CD1c-positive myeloid dendritic cell (primary cell): ENCODE measurements around the gene PDE7B.
"Not testable (repeated sequence)": the region's sequence is repeated elsewhere in the genome, so short reads cannot be mapped to it uniquely, and the experiment has no call there.

Experiments
- DNase-seq: peaks from one replicate; pipeline ENCODE4 v3.0.0-alpha.2; 2016; ENCODE audit errors: extremely low spot score

Gene PDE7B

DNA sequence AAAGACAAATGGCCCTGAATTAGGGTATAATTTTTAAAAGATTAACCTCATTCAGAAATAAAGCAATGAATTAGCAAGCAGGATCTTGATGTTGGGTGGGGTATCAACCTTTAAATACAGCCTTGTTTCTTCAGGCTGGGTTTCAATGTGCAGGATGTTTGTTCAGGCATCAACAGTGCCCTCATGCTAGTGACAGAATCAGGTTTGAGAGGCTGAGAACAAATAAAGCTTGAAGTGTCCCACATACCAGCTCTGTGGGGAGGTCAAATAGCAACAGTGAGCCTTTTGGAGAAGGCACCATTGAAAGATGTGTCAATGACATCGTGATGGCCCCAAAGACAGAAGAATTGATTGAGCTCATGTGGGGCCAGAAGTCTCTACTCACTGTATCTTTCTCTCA, 330.4 kb downstream of the PDE7B start:
- no peak for DNase-seq

DNA sequence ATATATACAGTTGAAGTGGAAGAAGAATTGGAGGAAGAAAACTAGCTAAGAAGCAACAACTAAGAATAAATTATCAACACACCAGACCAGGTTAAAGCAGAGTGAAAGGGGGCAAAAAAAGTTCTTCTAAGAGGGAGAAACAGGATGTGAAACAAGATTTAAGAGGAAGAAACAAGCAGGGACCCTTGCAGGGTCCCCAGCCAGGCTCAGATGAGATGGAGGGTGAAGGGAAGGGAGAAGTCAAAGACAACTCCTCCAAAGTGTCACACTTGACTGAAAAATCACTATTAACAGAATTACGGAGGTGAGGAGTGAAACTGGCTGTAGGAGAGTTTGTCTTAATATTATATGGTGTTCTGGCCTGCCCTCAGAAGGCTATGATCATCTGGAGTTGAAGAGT, 333.2 kb downstream of the PDE7B start:
- no peak for DNase-seq

DNA sequence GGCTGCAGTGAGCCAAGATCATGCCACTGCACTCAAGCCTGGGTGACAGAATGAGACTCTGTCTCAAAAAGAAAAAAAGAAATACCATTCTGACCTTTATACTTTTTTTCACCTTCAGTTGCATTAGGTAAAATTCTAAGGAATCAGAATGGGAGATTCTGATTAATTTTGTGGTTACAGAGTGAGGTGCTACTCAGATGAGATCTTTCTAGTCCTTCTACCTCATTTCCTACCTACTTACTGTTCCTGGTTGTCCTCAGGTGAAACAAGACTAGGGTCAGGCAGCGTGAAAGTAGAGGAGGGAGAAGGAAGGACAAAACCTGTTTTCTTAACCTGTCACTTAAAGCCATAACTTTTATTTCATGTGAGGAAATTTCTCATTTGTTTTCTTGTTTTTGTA, 334.9 kb downstream of the PDE7B start:
- no peak for DNase-seq

DNA sequence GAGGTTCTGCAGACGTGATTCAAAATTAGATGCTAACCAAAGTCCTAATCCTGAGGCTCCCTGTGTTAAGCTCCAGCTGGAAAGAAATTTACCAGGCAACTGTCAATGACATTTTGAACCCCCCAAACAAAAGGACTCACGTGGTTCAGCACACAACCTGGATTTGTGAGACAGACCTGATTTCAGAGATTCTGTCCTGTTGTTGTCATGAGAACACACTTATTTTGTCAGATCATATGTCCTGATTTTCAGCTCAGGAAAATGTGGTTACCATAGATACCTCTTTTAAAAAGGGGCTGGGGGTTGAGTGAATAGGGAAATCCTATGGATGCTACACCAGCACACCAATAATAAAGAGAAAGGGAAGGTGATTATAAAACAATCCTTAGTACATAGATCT, 337.0 kb downstream of the PDE7B start:
- DNase-seq, result no peak

DNA sequence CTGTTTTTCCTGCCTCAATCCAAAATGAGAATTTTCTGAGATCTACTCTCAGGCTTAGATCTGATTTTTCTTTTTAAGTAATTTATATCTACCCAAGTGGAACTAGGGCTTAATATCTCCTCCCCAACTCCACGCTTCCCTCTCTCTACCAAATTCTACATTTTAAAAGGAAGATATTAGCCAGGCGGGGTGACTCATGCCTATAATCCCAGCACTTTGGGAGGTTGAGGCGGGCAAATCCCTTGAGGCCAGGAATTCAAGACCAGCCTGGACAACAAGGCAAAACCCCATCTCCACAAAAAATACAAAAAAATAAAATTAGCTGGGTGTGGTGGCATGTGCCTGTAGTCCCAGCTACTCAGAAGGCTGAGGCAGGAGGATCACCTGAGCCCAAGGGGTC, 337.6 kb downstream of the PDE7B start:
- no peak for DNase-seq

DNA sequence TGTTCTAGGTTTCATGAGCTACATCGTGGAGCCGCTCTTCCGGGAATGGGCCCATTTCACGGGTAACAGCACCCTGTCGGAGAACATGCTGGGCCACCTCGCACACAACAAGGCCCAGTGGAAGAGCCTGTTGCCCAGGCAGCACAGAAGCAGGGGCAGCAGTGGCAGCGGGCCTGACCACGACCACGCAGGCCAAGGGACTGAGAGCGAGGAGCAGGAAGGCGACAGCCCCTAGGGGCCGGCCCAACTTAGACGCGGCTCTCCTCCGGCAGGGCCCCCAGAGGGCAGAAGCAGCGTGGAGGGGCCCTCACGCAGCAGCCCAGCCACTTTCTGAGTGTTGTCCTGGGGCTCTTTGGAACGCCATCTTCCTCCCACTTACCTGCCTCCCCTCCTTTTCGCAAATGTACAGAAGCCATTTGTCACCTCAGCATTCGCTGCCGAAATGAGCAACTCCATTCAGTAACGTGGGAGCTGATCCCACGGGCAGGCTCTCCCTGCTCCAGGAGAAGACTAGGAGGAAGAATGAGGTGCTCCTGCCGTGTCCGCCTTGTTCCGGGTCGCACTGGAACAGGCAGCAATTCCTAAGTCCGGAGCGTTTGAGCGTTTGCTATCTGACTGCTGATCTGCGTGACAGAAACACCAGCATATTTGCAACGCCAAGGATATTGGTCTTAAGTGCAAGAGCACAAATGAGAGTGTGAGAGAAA, 340.3 kb downstream of the PDE7B start:
- DNase-seq, result no peak

- no peak for DNase-seq
Measured at GRCh38 chr6:136192902-136193301, 341.4 kb downstream of the PDE7B start.

GRCh38 chr6:136201732-136202131, 350.2 kb downstream of the PDE7B start:
- DNase-seq, result no peak

- DNase-seq, result no peak
Measured at GRCh38 chr6:136208783-136209182, 357.3 kb downstream of the PDE7B start.

DNA sequence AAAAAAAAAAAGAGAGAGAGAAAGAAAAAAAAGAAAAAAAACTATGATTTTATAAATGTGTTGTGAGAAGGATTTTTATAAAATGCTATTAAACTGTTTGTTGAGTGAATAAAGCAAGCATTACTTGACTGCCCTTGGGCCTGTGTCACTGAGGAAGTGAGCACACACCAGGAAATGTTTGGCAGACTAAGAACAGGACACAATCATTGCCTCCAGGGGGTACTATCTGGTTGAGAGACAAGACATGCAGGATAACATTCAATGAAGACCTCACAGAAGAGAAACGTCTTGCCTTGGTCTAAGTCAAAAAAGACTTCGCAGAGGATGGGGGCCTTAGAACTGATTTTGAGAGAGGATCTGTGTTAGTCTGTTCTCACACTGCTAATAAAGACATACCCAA, 358.0 kb downstream of the PDE7B start:
- DNase-seq, result no peak

GRCh38 chr6:136210398-136211165, 359.1 kb downstream of the PDE7B start:
- no peak for DNase-seq

DNA sequence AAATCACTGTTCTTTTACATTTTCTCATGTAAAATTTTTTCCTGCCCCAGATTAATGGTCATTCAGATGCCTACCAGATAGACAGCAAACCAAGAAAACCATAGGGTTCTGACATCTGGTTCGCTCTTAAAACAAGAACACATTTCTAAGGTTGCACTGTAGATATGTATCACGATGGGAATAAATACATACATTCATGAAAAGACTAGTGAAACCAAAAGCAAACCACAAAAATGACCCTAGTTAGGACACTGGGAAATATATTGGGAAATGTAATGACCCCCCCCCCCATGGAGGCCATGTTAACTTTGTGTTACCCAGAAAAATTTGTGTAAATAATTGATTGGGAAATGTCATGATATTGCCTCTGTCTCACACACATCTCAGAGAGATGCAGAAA, 361.1 kb downstream of the PDE7B start:
- DNase-seq, result no peak

GRCh38 chr6:136213012-136213539, 361.6 kb downstream of the PDE7B start:
- DNase-seq, result no peak

- DNase-seq, result no peak
Measured at GRCh38 chr6:136213853-136214252, 362.4 kb downstream of the PDE7B start.

- DNase-seq, result no peak
Measured at GRCh38 chr6:136216503-136217401, 365.3 kb downstream of the PDE7B start.

DNA sequence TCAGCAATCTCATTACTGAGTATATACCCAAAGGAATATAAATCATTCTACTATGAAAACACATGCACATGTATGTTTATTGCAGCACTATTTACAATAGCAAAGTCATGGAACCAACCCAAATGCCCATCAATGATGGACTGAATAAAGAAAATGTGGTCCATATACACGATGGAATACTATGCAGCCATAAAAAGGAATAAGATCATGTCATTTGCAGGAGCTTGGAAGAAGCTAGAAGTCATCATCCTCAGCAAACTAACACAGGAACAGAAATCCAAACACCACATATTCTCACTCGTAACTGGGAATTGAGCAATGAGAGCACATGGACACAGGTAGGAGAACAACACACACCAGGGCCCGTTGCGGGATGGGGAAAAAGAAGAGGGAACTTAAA, 373.5 kb downstream of the PDE7B start:
- DNase-seq, result not testable (repeated sequence)

GRCh38 chr6:136225496-136225895, 374.0 kb downstream of the PDE7B start:
- DNase-seq, result peak; percentile 37

DNA sequence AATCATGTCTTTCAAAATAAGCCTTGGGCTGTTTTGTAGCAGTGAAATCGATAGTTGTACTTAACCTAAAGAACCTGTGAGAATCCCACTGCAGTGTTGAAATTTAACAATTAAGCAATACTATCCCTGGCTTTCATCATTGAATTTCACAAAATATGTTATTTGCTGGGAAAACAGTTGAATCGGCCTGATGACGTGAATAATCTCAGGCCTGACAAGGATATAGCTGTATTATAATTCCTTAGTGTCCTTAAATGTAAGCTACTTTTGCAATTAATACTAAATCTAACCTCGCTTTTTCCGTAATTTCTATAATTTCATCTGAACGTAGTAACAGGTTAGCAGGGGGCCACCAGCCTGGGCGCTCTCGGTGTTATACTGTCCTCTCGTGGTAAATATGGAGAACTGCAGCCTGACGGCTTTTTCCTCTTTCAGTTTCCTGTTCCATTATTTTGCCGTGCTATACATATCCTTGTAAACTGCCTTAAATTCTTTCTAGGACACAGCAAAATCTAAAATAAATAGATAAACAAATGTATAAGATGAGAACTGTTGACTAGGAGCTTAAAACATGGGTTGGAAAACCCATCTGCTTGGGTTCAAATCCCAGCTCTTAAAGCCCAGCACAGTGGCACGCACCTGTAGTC, 374.6 kb downstream of the PDE7B start:
- peak; percentile 77 for DNase-seq

DNA sequence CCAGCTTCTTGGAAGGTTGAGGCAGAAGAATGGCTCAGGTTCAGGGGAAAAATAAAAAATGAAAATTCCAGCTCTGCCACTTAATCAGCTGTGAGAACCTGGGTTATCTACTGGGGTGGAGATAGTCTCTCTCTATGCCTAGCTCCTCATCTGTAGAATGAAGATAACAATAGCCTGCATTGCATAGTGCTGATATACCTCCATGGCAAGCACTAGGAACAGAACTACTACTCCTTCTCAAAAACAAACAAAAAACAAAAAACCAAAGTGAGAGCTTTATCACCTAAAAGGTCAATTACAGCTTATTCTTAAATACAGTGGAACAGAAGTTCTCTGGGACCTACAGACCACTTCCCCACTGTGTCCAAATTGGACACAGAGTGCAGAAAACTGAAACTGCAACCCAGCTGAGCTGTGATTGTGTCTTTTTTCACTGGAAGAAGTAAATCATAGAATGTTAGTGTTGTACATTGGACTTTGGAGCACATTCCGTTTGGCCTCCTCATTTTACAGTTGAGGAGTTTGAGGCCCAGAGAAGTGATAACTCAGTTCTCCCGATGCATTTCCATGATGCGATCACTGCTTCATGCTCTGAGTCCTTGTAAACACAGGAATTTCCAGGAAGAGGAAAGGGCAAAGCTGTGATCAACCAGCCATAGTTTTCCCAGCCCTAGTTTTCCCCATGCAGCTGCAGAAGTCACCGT, 375.3 kb downstream of the PDE7B start:
- DNase-seq, result peak; percentile 26

DNA sequence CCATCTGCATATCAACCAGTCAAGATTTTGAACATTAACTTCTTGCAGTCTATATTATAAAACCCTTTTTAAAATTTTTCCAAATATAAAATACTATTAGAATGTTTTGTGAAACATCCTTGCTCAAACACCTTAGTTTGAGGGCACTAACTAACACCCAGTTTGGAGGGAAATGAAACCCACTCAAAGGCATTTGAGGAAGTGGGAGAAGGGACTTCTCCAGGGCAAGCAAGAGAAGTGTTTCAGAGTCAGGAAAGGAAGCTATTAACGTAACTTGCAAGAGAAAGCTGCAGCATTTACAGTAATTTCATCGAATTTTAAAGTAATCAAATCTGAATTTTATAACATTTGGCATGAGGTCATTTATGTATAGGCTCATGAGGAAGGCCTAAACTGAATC, 377.3 kb downstream of the PDE7B start:
- DNase-seq, result peak; percentile 79
